Stimulated activated CD4-positive, alpha-beta T cell treated with anti-CD3 and anti-CD28 coated beads, Interleukin-4, amount 100 ng/mL, for 1 hour (primary cell): ENCODE data around the gene TTC28.

ENCODE experiments used
- DNase-seq: peaks from one replicate; pipeline ENCODE4 v3.0.0-alpha.2; 2020

The TTC28 gene

DNA sequence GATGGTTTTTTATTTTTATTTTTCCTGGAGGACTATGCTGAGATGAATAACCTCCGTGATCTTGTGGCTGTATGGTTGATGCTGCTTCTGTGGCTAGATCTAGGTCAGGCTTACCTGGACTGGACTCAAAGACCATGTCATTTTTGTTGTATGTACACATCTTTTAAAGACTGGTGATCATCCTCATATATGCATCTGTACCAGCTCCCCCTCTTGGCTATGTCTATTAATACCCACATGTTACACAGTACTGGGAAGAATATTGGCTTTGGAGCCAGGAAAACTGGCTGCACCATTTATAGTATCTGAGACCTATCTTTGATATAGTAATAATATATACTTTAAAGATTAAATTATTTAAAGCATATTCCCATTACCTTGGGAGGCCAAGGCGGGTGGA lies 742.2 kb downstream of the TTC28 start:
- no peak for DNase-seq

DNA sequence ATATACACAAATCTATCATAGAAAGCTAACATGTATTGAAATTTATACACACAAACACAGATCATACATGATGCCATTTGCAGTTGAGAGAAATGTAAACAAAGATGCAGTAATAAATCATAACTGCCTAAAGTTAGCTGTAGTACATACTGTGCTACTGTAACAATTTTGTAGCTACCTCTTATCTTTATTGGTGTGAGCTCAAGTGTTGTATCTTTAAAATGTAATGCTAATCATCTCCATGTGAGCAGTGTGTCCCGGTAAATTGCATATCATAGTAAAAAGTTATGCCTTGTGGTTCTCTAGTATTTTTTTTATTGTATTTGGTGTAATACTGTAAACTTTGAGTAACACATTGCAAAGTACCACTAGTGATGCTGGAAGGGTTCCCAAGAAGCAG lies 743.7 kb downstream of the TTC28 start:
- no peak for DNase-seq

DNA sequence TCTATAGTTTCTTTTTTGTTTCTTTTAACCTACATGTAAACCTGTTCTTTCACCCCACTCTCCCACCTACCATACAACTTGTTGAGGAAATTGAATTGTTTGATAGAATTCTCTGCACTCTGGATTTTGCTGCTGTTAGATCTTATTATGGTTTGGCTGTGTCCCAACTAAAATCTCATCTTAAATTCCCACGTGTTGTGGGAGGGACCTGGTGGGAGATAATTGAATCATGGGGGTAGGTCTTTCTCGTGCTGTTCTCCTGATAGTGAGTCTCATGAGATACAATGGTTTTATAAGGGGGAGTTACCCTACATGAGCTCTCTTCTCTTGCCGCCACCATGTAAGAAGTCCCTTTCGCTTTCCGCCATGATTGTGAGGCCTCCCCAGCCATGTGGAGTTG lies 745.6 kb downstream of the TTC28 start:
- no peak for DNase-seq

DNA sequence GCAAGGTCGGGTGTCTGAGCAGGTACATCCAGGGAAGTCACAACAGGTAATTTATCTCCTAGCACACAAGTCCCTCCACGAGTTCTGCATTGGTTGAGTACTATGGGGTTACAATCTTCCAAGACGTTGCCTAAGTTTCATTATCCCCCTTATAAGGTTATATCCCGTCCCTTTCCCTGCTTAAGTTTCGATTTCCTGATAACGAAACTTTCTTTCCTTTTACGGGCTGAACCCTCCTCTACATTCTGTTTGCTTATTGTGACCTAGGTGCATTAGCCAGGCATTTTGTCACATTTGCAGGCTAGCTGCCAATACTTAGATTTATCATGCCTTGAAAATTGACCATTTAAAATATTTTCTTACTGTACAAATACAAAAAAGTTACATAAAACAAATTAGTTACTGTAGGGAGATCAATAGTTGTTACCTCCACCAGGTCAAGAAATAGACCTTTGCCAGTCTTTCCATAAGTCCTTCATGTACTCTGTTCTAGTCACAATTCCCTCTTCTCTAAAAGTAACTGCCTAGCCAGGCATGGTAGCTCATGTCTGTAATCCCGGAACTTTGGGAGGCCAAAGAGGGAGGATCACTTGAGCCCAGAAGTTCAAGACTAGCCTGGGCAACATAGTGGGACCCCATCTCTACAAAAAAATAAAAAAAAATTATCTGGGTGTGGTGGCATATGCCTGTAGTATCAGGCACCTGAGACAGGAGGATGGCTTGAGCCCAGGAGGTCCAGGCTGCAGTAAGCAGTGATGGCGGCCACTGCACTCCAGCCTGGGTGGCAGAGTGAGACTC lies 746.3 kb downstream of the TTC28 start:
- no peak for DNase-seq

DNA sequence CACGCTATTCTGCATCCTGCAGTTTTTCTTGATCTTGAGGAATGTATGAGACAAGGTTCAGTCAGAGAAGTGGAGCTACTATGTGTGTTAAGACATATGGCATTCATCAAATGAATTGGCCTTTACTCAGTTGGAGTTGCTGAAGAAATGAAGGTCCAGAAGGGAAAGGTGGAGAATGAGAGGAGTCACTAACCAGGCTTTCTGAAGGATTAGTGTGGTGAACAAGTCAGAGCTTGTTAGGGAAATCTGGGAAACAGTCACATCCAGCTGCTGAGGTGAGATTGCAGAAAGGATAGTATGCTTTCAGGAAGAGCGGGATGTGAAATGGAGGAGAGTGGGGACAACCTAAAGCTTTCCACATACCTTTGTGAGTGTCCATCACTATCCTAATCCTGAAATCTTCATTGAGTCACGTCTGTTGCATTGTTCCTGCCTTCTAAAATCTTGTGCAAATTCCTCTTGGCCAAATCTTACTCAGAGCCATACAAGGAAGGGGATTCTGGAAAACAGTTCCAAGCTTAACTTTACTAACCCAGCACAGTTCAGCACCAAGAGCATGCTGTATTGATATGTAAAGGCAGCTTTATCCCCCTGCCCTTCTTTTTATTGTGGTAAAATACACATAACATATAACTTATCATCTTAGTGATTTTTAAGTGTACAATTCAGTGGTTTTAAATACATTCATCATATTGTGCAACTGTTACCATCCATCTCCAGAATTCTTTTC lies 749.1 kb downstream of the TTC28 start:
- DNase-seq = no peak
